Endothelial cell of umbilical vein (primary cell): ENCODE measurements around the gene COQ5. TPM values are rescaled to one million over a fixed set of nuclear protein-coding genes. Genes with fewer than 3 reads are reported as not detected.

Experiments used
- BruUV-seq: library from RNA; stranded (reverse); fragments of 400-500 nt; replicated peaks from 2 replicates; lab custom pipeline; 2021; lab: Mats Ljungman, UMichigan
- CTCF ChIA-PET: fragments of 300-600, 350-600 bp; sonication (Branson Sonifier 250); formaldehyde crosslinking; loops from one replicate; lab custom pipeline; 2021; ENCODE audit warnings: antibody characterized with exemption, inconsistent platforms; lab: Charles Lee
- POLR2A ChIA-PET: fragments of 300-600, 350-600 bp; sonication (Branson Sonifier 250); formaldehyde crosslinking; loops from one replicate; lab custom pipeline; 2021; ENCODE audit warnings: antibody characterized with exemption, inconsistent platforms; lab: Charles Lee
- DNase-seq: peaks from one replicate; pipeline ENCODE4 v3.0.0-alpha.2; 2011; ENCODE audit warnings: low read depth, low spot score
- FAIRE-seq: peaks from 2 replicates; lab custom pipeline; 2011; peaks lifted over from hg19 to GRCh38; lab: Jason Lieb, UNC
- H2AFZ ChIP-seq: 2 replicates; pipeline ENCODE4 v1.6.0; 2012; ENCODE audit warnings: low read depth, low read length, control low read depth, inconsistent platforms
- H3K27ac ChIP-seq: 2 replicates; pipeline ENCODE4 v1.5.1; 2011; ENCODE audit warnings: low read depth, mild to moderate bottlenecking, control low read depth, low read length, moderate library complexity; ENCODE audit not compliant: insufficient read depth
- H3K27me3 ChIP-seq, 2 experiments: 2 replicates each; pipeline versions ENCODE4 v1.6.0 to v1.6.1; 2011; ENCODE audit warnings: low read length in 2 of 2, mixed read lengths in 1 of 2; ENCODE audit not compliant: control insufficient read depth in 2 of 2, insufficient read depth in 2 of 2
- H3K36me3 ChIP-seq, 2 experiments: 2 replicates in 1 of 2; 3 replicates in 1 of 2; pipeline ENCODE4 v1.5.1; 2011; ENCODE audit warnings: low read length in 2 of 2, mild to moderate bottlenecking in 1 of 2, moderate library complexity in 1 of 2; ENCODE audit not compliant: control insufficient read depth in 2 of 2, insufficient read depth in 2 of 2; ENCODE audit errors: extremely low read depth in 1 of 2
- H3K4me1 ChIP-seq: 3 replicates; pipeline ENCODE4 v1.5.1; 2011; ENCODE audit warnings: mild to moderate bottlenecking, low read length; ENCODE audit not compliant: control insufficient read depth, insufficient read depth; ENCODE audit errors: extremely low read depth
- H3K4me2 ChIP-seq: 2 replicates; pipeline ENCODE4 v1.6.1; 2011; ENCODE audit warnings: low read length, control low read depth, mixed read lengths; ENCODE audit not compliant: insufficient read depth
- H3K4me3 ChIP-seq, 3 experiments: fragments of 200-600 bp in 1 of 3; sonication (generic), shearing (Covaris generic) in 1 of 3; replicated peaks in 1 of 3; 2 replicates each; pipeline ENCODE4 v1.5.1; 2011 to 2016; ENCODE audit warnings: control low read depth in 3 of 3, low read length in 3 of 3, mild to moderate bottlenecking in 2 of 3, inconsistent platforms in 1 of 3, low read depth in 1 of 3, moderate library complexity in 1 of 3; ENCODE audit not compliant: insufficient read depth in 1 of 3
- H3K79me2 ChIP-seq: 2 replicates; pipeline ENCODE4 v1.6.0; 2012; ENCODE audit warnings: low read length, inconsistent platforms; ENCODE audit not compliant: control insufficient read depth, insufficient read depth
- H3K9ac ChIP-seq: replicated peaks from 2 replicates; pipeline ENCODE3; 2011; ENCODE audit warnings: low read length, control low read depth; ENCODE audit not compliant: insufficient read depth; ENCODE audit errors: extremely low read depth
- H3K9me1 ChIP-seq: replicated peaks from 3 replicates; pipeline ENCODE4 v1.6.0; 2011; ENCODE audit warnings: mild to moderate bottlenecking, low read length; ENCODE audit not compliant: control insufficient read depth, insufficient read depth; ENCODE audit errors: extremely low read depth
- H3K9me3 ChIP-seq: replicated peaks from 2 replicates; pipeline ENCODE4 v1.5.1; 2012; ENCODE audit warnings: low read length, inconsistent platforms; ENCODE audit not compliant: control insufficient read depth, insufficient read depth
- H4K20me1 ChIP-seq: replicated peaks from 2 replicates; pipeline ENCODE3; 2011; ENCODE audit warnings: mild to moderate bottlenecking, low read length; ENCODE audit not compliant: control insufficient read depth, insufficient read depth; ENCODE audit errors: extremely low read depth
- EZH2 ChIP-seq: IDR thresholded peaks from 2 replicates; pipeline ENCODE4 v1.6.1; 2012; ENCODE audit warnings: borderline replicate concordance, low read depth, mild to moderate bottlenecking, moderate library complexity, low read length, inconsistent platforms; ENCODE audit not compliant: severe bottlenecking
- FOS ChIP-seq: IDR thresholded peaks from 2 replicates; pipeline ENCODE4 v1.6.1; 2011; ENCODE audit warnings: mild to moderate bottlenecking, low read length, moderate library complexity, borderline replicate concordance; ENCODE audit not compliant: insufficient read depth
- JUN ChIP-seq: IDR thresholded peaks from 2 replicates; pipeline ENCODE4 v1.6.1; 2011; ENCODE audit warnings: borderline replicate concordance, low read depth; ENCODE audit not compliant: insufficient read length, insufficient read depth
- POLR2A ChIP-seq: IDR thresholded peaks from 2 replicates; pipeline ENCODE4 v1.6.1; 2012; ENCODE audit warnings: low read depth, mild to moderate bottlenecking, control low read depth, low read length
- POLR2AphosphoS5 ChIP-seq: IDR thresholded peaks from 2 replicates; pipeline ENCODE4 v1.6.1; 2012; ENCODE audit warnings: low read depth, mild to moderate bottlenecking, control low read depth, low read length, moderate library complexity; ENCODE audit not compliant: insufficient read depth
- dilution Hi-C: fragments of 300-500 bp; cut with MboI; formaldehyde crosslinking; loops from one replicate; pipeline ENCODE4 v1.15.0; 2019; ENCODE audit warnings: low sequenced_read_pairs; ENCODE audit not compliant: extremely low pct_ligation_motif_present
- intact Hi-C: fragments of 100-400 bp; cut with micrococcal nuclease; formaldehyde crosslinking; loops from one replicate; pipeline ENCODE4 v1.10.0; 2022
- polyA plus RNA-seq, 4 experiments: library from polyadenylated mRNA; depleted of rRNA in 3 of 4; stranded (reverse) in 3 of 4; unstranded in 1 of 4; fragments of >200 nt; gene quantifications; 2 replicates each; pipeline versions ENCODE4 v1.2.1 to v1.2.3, GENCODE V29; 2011 to 2012; ENCODE audit warnings: missing spikeins in 1 of 4
- total RNA-seq: library from RNA; stranded (reverse); gene quantifications from 2 replicates; pipeline ENCODE4 v1.2.3, GENCODE V29; 2021
- TF ChIP-seq, protein P1 (sequence below), 2 donors: IDR thresholded peaks; 1 replicate in 1 of 2; 2 replicates in 1 of 2; pipeline ENCODE4 v1.5.1; 2011; ENCODE audit warnings: low read length in 2 of 2, mild to moderate bottlenecking in 2 of 2, moderate library complexity in 2 of 2, control low read depth in 1 of 2, inconsistent platforms in 1 of 2, low read depth in 1 of 2; ENCODE audit not compliant: insufficient read depth in 1 of 2; ENCODE audit errors: extremely low read depth in 1 of 2

COQ5 gene
- total and polyA plus RNA-seq, 2 donors (not counting 3 experiments of a cell fraction or from before 2014, with no cell fraction given): 19.7 to 23.7 TPM

DNA sequence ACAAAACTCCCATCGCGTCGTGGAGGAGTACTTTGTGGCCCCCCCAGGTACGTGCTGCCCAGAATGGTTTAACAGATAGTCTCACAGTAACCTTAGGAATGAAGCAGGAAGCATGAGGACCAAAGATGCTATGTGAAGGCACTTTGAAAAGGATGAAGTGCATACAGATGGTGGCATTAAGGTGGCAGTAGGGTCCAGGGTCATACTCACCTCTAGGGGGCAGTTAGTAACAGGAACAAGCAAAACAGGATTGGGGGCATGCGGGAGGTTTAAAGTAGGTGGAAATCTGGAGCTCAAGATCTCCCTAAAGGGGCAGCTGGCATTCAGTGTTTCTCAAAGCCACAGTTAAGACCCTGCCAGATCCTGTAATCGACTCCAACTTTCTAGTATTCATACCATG lies 71.8 kb downstream of the COQ5 start:
- Histone ChIP-seq H3K9ac (no peak overlapping the region), H3K27ac (no peak overlapping the region), H3K4me2 (no peak overlapping the region), H3K4me1 (no peaks in the 10 kb centered on the region), H3K9me3 (no peaks in the 10 kb centered on the region), H3K9me1 (no peaks in the 10 kb centered on the region), H3K79me2 (peaks cover 2% of the 10 kb centered on the region), H3K27me3 (no peaks in the 10 kb centered on the region), H2AFZ (no peak overlapping the region), H3K36me3 (peaks cover 9 to 32% of the 10 kb centered on the region in 2 experiments), H4K20me1 (peaks cover 4% of the 10 kb centered on the region), H3K4me3 (no peak overlapping the region)
- dilution Hi-C loops: no loop called here
- intact Hi-C loops: no loop called here
- POLR2A ChIA-PET: interaction anchor here (0.6 to 0.7 kb wide), 2 partner anchors 8 to 105 kb away, joined by 5 to 10 read pairs; no protein-coding TSS in a partner anchor
- TF ChIP-seq, protein P1, sequence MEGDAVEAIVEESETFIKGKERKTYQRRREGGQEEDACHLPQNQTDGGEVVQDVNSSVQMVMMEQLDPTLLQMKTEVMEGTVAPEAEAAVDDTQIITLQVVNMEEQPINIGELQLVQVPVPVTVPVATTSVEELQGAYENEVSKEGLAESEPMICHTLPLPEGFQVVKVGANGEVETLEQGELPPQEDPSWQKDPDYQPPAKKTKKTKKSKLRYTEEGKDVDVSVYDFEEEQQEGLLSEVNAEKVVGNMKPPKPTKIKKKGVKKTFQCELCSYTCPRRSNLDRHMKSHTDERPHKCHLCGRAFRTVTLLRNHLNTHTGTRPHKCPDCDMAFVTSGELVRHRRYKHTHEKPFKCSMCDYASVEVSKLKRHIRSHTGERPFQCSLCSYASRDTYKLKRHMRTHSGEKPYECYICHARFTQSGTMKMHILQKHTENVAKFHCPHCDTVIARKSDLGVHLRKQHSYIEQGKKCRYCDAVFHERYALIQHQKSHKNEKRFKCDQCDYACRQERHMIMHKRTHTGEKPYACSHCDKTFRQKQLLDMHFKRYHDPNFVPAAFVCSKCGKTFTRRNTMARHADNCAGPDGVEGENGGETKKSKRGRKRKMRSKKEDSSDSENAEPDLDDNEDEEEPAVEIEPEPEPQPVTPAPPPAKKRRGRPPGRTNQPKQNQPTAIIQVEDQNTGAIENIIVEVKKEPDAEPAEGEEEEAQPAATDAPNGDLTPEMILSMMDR (IDR thresholded peaks at IDR 0.05; ENCODE audit: extremely low read depth in 1 of 2, insufficient read depth in 1 of 2, low read depth in 1 of 2, low read length in 2 of 2): peak in 1 of 2 donors; percentile 32
- TF ChIP-seq JUN (no peak), POLR2A (no peak), POLR2AphosphoS5 (no peak), FOS (no peak), EZH2 (no peak)
- no TSS peak for BruUV-seq
- CTCF ChIA-PET: interaction anchor here (0.7 to 1.7 kb wide), 6 partner anchors 10 to 233 kb away, joined by 3 to 10 read pairs (median 4); no protein-coding TSS in a partner anchor
- DNase-seq: no peak
- no peak for FAIRE-seq
